Measurements from ENCODE around the gene STARD10.

Gene STARD10

GRCh38 chr11:72820439-72821139 is 26.7 kb upstream of the STARD10 start:
- DNase-seq (ENCODE audit: low read depth, low spot score) = no peak
- no peak for TF ChIP-seq CTCF (IDR thresholded peaks at IDR 0.05; ENCODE audit: low read depth, low read length)
- no peak overlapping the region for H3K4me3 ChIP-seq (ENCODE audit: low read depth, low read length)
- in situ Hi-C loops (cut with HindIII; ENCODE audit: low sequenced_read_pairs) = no loop called here

- no peak for DNase-seq (ENCODE audit: low read depth, low spot score)
- H3K4me3 ChIP-seq (ENCODE audit: low read depth, low read length) = no peak overlapping the region
- in situ Hi-C loops (cut with HindIII; ENCODE audit: low sequenced_read_pairs) = no loop called here
- TF ChIP-seq CTCF (IDR thresholded peaks at IDR 0.05; ENCODE audit: low read depth, low read length) = no peak
Observed at GRCh38 chr11:72818971-72819370, 25.1 kb upstream of the STARD10 start.

- in situ Hi-C loops (cut with HindIII; ENCODE audit: low sequenced_read_pairs) = no loop called here
- no peak for TF ChIP-seq CTCF (IDR thresholded peaks at IDR 0.05; ENCODE audit: low read depth, low read length)
- H3K4me3 ChIP-seq (ENCODE audit: low read depth, low read length) = no peak overlapping the region
- no peak for DNase-seq (ENCODE audit: low read depth, low spot score)
Observed at GRCh38 chr11:72817966-72818365, 24.1 kb upstream of the STARD10 start.

- H3K4me3 ChIP-seq (ENCODE audit: low read depth, low read length) = no peak overlapping the region
- no peak for TF ChIP-seq CTCF (IDR thresholded peaks at IDR 0.05; ENCODE audit: low read depth, low read length)
- DNase-seq (ENCODE audit: low read depth, low spot score) = no peak
- in situ Hi-C loops (cut with HindIII; ENCODE audit: low sequenced_read_pairs) = no loop called here
Observed at GRCh38 chr11:72816404-72816990, 22.6 kb upstream of the STARD10 start.

- DNase-seq (ENCODE audit: low read depth, low spot score) = no peak
- in situ Hi-C loops (cut with HindIII; ENCODE audit: low sequenced_read_pairs) = no loop called here
- H3K4me3 ChIP-seq (ENCODE audit: low read depth, low read length) = peak overlapping the region; percentile 83
- TF ChIP-seq CTCF (IDR thresholded peaks at IDR 0.05; ENCODE audit: low read depth, low read length) = no peak
Observed at GRCh38 chr11:72815110-72815618, 21.3 kb upstream of the STARD10 start.

GRCh38 chr11:72814286-72815109 is 20.7 kb upstream of the STARD10 start, which contains the start of gene ATG16L2:
ATG16L2 (plus strand) TSS chr11:72814411; CDS start chr11:72814446, 35 bp downstream.
- TF ChIP-seq CTCF (IDR thresholded peaks at IDR 0.05; ENCODE audit: low read depth, low read length) = peak; percentile 7
- in situ Hi-C loops (cut with HindIII; ENCODE audit: low sequenced_read_pairs) = no loop called here
- H3K4me3 ChIP-seq (ENCODE audit: low read depth, low read length) = peak within 1 kb of the TSS; percentile 83
- peak; percentile 92 for DNase-seq (ENCODE audit: low read depth, low spot score)

Measured in astrocyte of the spinal cord (primary cell).